Caco-2 (cell line): ENCODE results near the gene VAMP2. TPM values are rescaled to one million over a fixed set of nuclear protein-coding genes. Genes with fewer than 3 reads are reported as not detected.

ENCODE experiments used
- BruUV-seq: library from RNA; stranded (reverse); fragments of 400-500 nt; replicated peaks from 2 replicates; lab custom pipeline; 2021; lab: Mats Ljungman, UMichigan
- CTCF ChIA-PET: fragments of 300-600 bp; sonication (Branson Sonifier 250); formaldehyde crosslinking; loops from one replicate; lab custom pipeline; 2022; ENCODE audit warnings: antibody characterized with exemption; lab: Charles Lee
- POLR2A ChIA-PET: fragments of 300-600 bp; sonication (Branson Sonifier 250); formaldehyde crosslinking; loops from one replicate; lab custom pipeline; 2022; ENCODE audit warnings: antibody characterized with exemption; lab: Charles Lee
- DNase-seq, 2 experiments: peaks; one replicate each; pipeline versions ENCODE4 v3.0.0 to v3.0.0-alpha.2; 2020 to 2022
- H3K27me3 ChIP-seq: replicated peaks from 2 replicates; pipeline ENCODE4 v1.6.0; 2011; ENCODE audit warnings: low read length; ENCODE audit not compliant: control insufficient read depth, insufficient read depth
- H3K36me3 ChIP-seq: 2 replicates; pipeline ENCODE4 v1.5.1; 2011; ENCODE audit warnings: low read length; ENCODE audit not compliant: control insufficient read depth, insufficient read depth
- H3K4me1 ChIP-seq: fragments of 250-450 bp; sonication (Bioruptor Pico); 2 replicates; pipeline ENCODE4 v1.5.1; 2020; ENCODE audit warnings: mild to moderate bottlenecking
- H3K4me3 ChIP-seq: 2 replicates; pipeline ENCODE4 v1.5.1; 2011; ENCODE audit warnings: low read depth, mild to moderate bottlenecking, control low read depth, low read length
- H3K9me3 ChIP-seq: fragments of 250-450 bp; sonication (Bioruptor Pico); 2 replicates; pipeline ENCODE4 v1.5.1; 2020; ENCODE audit warnings: mild to moderate bottlenecking, moderate library complexity
- H3K27ac Mint-ChIP-seq: one replicate; pipeline ENCODE4 v1.8.0; 2022; ENCODE audit warnings: mixed read lengths; ENCODE audit not compliant: unreplicated experiment
- H3K27me3 Mint-ChIP-seq: one replicate; pipeline ENCODE4 v1.8.0; 2022; ENCODE audit warnings: mixed read lengths; ENCODE audit not compliant: insufficient read depth, unreplicated experiment
- H3K36me3 Mint-ChIP-seq: one replicate; pipeline ENCODE4 v1.8.0; 2022; ENCODE audit warnings: mild to moderate bottlenecking, mixed read lengths; ENCODE audit not compliant: insufficient read depth, unreplicated experiment
- H3K4me1 Mint-ChIP-seq: one replicate; pipeline ENCODE4 v1.8.0; 2022; ENCODE audit warnings: low read depth, mixed read lengths; ENCODE audit not compliant: unreplicated experiment
- H3K4me3 Mint-ChIP-seq: one replicate; pipeline ENCODE4 v1.8.0; 2022; ENCODE audit warnings: mild to moderate bottlenecking, moderate library complexity, mixed read lengths; ENCODE audit not compliant: unreplicated experiment
- H3K9me3 Mint-ChIP-seq: one replicate; pipeline ENCODE4 v1.8.0; 2022; ENCODE audit warnings: mixed read lengths; ENCODE audit not compliant: unreplicated experiment
- CTCF ChIP-seq, 2 experiments: fragments of 200-600 bp in 1 of 2; IDR thresholded peaks; 1 replicate in 1 of 2; 2 replicates in 1 of 2; pipeline versions ENCODE4 v1.5.1 to v1.8.0; 2011 to 2022; ENCODE audit warnings: antibody characterized with exemption in 1 of 2, control low read depth in 1 of 2, inconsistent platforms in 1 of 2, low read depth in 1 of 2, low read length in 1 of 2, mild to moderate bottlenecking in 1 of 2, moderate library complexity in 1 of 2; ENCODE audit not compliant: insufficient read depth in 1 of 2, severe bottlenecking in 1 of 2, unreplicated experiment in 1 of 2
- intact Hi-C: fragments of 100-400 bp; cut with micrococcal nuclease; formaldehyde crosslinking; loops from one replicate; pipeline ENCODE4 v1.10.0; 2022; ENCODE audit not compliant: unreplicated experiment
- total RNA-seq: library from RNA; stranded (reverse); gene quantifications from 2 replicates; pipeline ENCODE4 v1.2.3, GENCODE V29; 2022

Gene VAMP2
- total RNA-seq, 1 experiment from 2014 or later, result 10.5 TPM

DNA sequence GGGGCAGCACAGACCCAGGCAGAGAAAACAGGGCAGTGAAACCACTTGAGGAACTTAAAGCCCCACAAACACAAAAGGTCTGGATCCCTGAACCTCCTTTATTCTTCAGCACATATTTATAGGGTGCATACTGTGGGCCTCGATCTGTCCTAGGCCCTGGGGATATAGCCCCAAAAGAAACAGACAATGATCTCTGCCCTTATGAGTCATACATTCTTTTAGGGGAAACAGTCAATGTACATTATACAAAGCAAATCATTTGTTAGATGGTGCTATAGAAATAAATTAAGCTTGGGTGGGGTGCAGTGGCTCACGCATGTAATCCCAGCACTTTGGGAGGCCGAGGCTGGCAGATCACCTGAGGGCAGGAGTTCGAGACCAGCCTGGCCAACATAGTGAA, 28.8 kb downstream of the VAMP2 start:
- Mint-ChIP-seq H3K27ac (no peak overlapping the region), H3K4me3 (no peak overlapping the region)
- no TSS peak for BruUV-seq

GRCh38 chr17:8133399-8133798, 29.3 kb downstream of the VAMP2 start:
- no peaks in the 10 kb centered on the region for H3K9me3 Mint-ChIP-seq
- H3K4me3 Mint-ChIP-seq, result no peak overlapping the region
- no peaks in the 10 kb centered on the region for H3K4me1 Mint-ChIP-seq
- H3K27me3 ChIP-seq, result no peaks in the 10 kb centered on the region
- ChIA-PET CTCF (interaction anchor here (0.9 kb wide), 1 partner anchor 23 kb away, joined by 3 read pairs; no protein-coding TSS in a partner anchor), POLR2A (no interaction called here)
- no peaks in the 10 kb centered on the region for H3K4me1 ChIP-seq
- BruUV-seq, result no TSS peak
- no peaks in the 10 kb centered on the region for H3K36me3 ChIP-seq
- H3K4me3 ChIP-seq, result no peak overlapping the region
- H3K27ac Mint-ChIP-seq, result no peak overlapping the region
- H3K9me3 ChIP-seq, result no peaks in the 10 kb centered on the region
- H3K27me3 Mint-ChIP-seq, result peaks cover 3% of the 10 kb centered on the region
- DNase-seq, result no peak
- H3K36me3 Mint-ChIP-seq, result peaks cover 5% of the 10 kb centered on the region
- no peak for TF ChIP-seq CTCF (IDR thresholded peaks at IDR 0.05; ENCODE audit: insufficient read depth in 1 of 2, low read depth in 1 of 2, low read length in 1 of 2, severe bottlenecking in 1 of 2, unreplicated experiment in 1 of 2)
- intact Hi-C loops, result no loop called here

More for the DNA sequence above, 28.8 kb downstream of the VAMP2 start:
- peaks cover 5% of the 10 kb centered on the region for H3K36me3 Mint-ChIP-seq
- no peaks in the 10 kb centered on the region for H3K9me3 Mint-ChIP-seq
- no peaks in the 10 kb centered on the region for H3K9me3 ChIP-seq
- H3K4me1 Mint-ChIP-seq, result no peaks in the 10 kb centered on the region
- no peak for DNase-seq
- TF ChIP-seq CTCF (IDR thresholded peaks at IDR 0.05; ENCODE audit: insufficient read depth in 1 of 2, low read depth in 1 of 2, low read length in 1 of 2, severe bottlenecking in 1 of 2, unreplicated experiment in 1 of 2), result no peak
- H3K36me3 ChIP-seq, result no peaks in the 10 kb centered on the region
- H3K27me3 ChIP-seq, result no peaks in the 10 kb centered on the region
- peaks cover 3% of the 10 kb centered on the region for H3K27me3 Mint-ChIP-seq
- POLR2A ChIA-PET, result no interaction called here
- CTCF ChIA-PET, result interaction anchor here (0.9 kb wide), 1 partner anchor 23 kb away, joined by 3 read pairs; no protein-coding TSS in a partner anchor
- intact Hi-C loops, result no loop called here
- H3K4me1 ChIP-seq, result no peaks in the 10 kb centered on the region
- H3K4me3 ChIP-seq, result no peak overlapping the region

GRCh38 chr17:8131844-8132441, 30.8 kb downstream of the VAMP2 start:
- peaks cover 3% of the 10 kb centered on the region for H3K27me3 Mint-ChIP-seq
- intact Hi-C loops, result no loop called here
- CTCF ChIA-PET, result no interaction called here

More at GRCh38 chr17:8131844-8132441, 30.8 kb downstream of the VAMP2 start:
- Histone ChIP-seq H3K4me3 (no peak overlapping the region), H3K4me1 (no peaks in the 10 kb centered on the region), H3K27me3 (no peaks in the 10 kb centered on the region), H3K36me3 (no peaks in the 10 kb centered on the region), H3K9me3 (no peaks in the 10 kb centered on the region)
- no peak for DNase-seq
- no peak for TF ChIP-seq CTCF (IDR thresholded peaks at IDR 0.05; ENCODE audit: insufficient read depth in 1 of 2, low read depth in 1 of 2, low read length in 1 of 2, severe bottlenecking in 1 of 2, unreplicated experiment in 1 of 2)
- no TSS peak for BruUV-seq
- Mint-ChIP-seq H3K4me3 (no peak overlapping the region), H3K27ac (no peak overlapping the region), H3K36me3 (peaks cover 10% of the 10 kb centered on the region), H3K9me3 (no peaks in the 10 kb centered on the region), H3K4me1 (peaks cover 5% of the 10 kb centered on the region)
- POLR2A ChIA-PET, result interaction anchor here (0.5 kb wide), 1 partner anchor 58 kb away, joined by 3 read pairs; the partner anchor contains the start of gene BORCS6
